Retinal pigment epithelial cell (primary cell): ENCODE measurements around the gene IQCE.

Experiments
- DNase-seq: peaks from one replicate; pipeline ENCODE4 v3.0.0-alpha.2; 2010; ENCODE audit warnings: low read depth
- H3K4me3 ChIP-seq: 2 replicates; pipeline ENCODE4 v1.5.1; 2011; ENCODE audit warnings: mild to moderate bottlenecking, low read length, control low read depth, moderate library complexity
- TF ChIP-seq, protein P1 (sequence below): conservative IDR thresholded peaks from 2 replicates; pipeline ENCODE4 v1.5.1; 2011; ENCODE audit warnings: low read depth, low read length, control low read depth, inconsistent platforms

The IQCE gene

DNA sequence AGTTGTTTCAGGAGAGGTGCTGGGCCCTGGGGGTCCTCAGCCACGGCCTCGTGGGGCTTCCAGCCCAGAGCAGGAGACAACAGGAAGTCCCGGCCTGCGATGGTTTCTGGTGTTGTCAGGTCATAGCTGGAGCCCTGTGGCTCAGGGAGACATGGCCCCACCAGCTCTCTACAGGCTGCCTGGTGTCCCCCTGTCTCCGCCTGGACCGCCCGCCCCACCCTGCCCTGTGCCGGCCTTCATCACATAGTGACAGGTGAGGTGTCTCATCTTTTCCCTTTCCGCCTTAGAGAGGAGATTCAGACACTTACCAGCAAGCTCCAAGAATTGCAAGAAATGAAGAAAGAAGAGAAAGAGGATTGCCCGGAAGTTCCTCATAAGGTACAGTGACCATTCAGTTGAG is 35.8 kb downstream of the IQCE start:
- DNase-seq = no peak
- no peak overlapping the region for H3K4me3 ChIP-seq
- TF ChIP-seq, protein P1, sequence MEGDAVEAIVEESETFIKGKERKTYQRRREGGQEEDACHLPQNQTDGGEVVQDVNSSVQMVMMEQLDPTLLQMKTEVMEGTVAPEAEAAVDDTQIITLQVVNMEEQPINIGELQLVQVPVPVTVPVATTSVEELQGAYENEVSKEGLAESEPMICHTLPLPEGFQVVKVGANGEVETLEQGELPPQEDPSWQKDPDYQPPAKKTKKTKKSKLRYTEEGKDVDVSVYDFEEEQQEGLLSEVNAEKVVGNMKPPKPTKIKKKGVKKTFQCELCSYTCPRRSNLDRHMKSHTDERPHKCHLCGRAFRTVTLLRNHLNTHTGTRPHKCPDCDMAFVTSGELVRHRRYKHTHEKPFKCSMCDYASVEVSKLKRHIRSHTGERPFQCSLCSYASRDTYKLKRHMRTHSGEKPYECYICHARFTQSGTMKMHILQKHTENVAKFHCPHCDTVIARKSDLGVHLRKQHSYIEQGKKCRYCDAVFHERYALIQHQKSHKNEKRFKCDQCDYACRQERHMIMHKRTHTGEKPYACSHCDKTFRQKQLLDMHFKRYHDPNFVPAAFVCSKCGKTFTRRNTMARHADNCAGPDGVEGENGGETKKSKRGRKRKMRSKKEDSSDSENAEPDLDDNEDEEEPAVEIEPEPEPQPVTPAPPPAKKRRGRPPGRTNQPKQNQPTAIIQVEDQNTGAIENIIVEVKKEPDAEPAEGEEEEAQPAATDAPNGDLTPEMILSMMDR = no peak

DNA sequence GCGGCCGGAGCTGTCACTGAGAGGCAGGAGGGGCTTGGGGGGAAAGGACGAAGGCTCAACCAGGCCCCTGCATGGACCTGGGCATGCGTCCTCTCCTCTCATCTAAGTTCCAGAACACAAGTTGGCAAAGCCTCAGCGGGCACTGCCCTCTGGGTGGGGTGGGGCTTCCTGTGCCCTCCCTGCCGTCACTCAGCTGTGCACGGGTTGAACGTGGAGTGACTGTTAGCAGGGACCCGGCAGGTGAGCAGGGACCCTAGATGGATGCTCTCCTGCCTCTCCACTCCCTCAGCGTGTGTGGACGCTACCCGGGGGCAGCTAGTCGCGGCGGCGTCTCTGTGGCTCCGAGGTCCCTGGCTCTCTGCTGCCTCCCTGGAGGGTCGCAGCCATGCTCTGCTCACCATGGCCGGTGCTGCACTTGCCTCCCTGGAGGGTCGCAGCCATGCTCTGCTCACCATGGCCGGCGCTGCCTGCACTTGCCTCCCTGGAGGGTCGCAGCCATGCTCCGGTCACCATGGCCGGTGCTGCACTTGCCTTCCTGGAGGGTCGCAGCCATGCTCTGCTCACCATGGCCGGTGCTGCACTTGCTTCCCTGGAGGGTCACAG is 36.6 kb downstream of the IQCE start:
- TF ChIP-seq, protein P1 = no peak
- no peak overlapping the region for H3K4me3 ChIP-seq
- no peak for DNase-seq

DNA sequence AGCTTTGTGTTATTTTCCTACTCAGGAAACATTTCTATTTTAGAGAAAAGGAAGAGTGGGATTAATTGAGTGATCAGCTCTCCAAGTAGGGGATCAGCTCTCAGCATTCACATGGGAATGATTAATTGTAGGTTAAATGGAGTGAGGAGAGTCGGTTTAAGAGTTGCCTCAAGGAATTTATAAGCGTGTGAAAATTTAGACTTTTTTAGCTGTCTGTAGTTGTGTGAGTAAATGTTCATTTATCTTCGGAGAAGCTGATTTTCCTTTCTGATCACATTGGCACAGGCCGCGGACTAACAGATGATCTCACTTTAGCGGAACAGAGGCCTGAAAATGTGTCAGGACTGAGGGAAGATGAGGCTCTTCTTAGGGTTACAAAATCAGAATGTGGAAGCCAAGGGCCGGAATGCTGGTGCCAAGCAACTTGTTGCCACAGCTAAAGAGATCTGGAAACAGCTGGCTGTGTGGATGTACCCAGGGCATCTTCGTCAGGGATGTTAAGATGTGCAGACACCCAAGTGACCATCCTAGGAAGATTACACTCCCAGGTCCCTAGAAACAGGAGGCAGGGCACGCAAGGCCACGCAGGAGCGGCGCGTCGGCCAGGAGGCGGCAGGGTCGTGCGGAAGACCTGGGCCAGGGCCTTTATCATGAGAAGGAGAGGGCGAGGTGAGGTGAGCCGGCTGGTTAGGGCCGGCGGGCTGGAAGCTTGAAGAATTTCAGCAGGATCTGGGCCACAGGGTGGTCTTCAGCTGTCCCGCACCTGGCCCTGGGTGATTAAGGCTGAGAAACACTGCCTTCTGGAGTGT is 37.9 kb downstream of the IQCE start:
- no peak overlapping the region for H3K4me3 ChIP-seq
- DNase-seq = no peak

DNA sequence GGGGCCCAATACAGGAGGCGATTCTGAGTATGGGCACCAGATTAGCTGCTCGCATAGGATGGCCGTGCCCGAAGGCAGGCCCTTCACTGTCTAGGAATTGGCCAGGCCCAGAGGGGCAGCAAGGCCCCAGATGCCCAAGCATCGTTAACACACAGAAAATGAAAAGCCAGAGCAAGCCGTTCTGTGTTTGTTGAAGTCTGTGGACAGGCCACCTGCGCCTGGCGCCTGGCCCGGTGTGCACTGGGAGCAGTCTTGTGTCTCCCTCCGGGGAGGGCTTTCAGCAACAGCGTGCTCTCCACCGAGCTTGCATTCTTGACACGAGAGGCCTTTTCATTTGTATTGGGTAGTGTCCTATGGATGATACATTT is 38.5 kb downstream of the IQCE start:
- no peak overlapping the region for H3K4me3 ChIP-seq
- no peak for DNase-seq
- TF ChIP-seq, protein P1 = no peak

More for the DNA sequence above, 37.9 kb downstream of the IQCE start:
- TF ChIP-seq, protein P1 = no peak

DNA sequence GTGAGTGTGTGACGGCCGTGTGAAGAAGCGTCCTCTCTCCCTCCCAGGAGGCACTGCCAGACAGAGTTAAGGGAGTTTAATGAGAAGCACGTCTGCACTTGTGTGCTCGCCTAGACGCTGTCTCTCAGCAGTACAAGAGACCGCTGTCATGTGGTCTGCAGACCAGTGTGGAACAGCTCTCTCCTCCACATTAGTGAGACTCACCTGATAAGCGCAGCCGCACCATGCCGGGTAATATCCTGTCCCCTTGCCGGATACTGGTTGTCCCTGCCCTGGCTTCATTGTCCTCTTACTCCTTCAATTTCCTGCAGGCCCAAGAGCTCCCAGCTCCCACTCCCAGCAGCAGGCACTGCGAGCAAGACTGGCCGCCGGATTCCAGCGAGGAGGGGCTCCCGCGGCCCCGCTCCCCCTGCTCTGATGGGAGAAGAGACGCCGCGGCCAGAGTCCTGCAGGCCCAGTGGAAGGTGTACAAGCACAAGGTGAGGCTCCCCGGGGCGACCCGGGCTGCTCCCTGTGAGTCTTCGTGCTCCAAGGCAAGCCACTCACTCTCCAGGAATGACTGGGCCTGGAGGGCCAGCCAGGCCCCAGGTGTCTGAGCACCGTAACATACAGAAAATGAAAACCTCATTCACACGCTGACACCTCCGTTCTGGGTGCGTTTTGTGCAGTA is 39.5 kb downstream of the IQCE start:
- TF ChIP-seq, protein P1 = no peak
- no peak for DNase-seq
- no peak overlapping the region for H3K4me3 ChIP-seq

DNA sequence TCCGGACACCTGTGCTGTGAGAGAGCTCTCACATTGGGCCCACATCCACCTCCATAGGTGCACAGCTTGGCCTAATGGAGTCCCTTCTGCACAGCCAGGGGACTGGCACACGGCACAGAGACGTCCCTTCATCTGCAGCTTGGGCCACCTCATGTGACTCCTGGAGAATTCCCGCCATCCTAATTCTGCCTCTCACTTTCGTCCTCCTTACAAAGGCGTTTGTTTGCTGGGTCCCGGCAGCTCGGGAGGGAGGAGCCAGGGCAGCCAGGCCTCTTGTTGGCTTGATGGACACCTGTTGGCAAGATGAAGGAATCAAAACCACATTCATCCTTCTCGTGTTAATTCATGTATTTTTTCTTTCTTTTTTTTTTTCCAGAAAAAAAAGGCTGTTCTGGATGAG is 42.3 kb downstream of the IQCE start:
- TF ChIP-seq, protein P1 = no peak
- no peak for DNase-seq
- H3K4me3 ChIP-seq = no peak overlapping the region
